A549 treated with Hydrocortisone at 1 μM for 4 hours (cell line): ENCODE data around the gene PON1. TPM values are rescaled to one million over a fixed set of nuclear protein-coding genes. Genes with fewer than 3 reads are reported as not detected.

Source experiments
- total RNA-seq: library from RNA; stranded (reverse); fragments of 200-300 nt; extraction: Qiagen RNA extraction; gene quantifications from 5 replicates; pipeline ENCODE4 v1.2.3, GENCODE V29; 2022

Gene PON1
- 0.78 to 1.3 TPM (median 1.1 TPM) in 5 replicates for total RNA-seq

DNA sequence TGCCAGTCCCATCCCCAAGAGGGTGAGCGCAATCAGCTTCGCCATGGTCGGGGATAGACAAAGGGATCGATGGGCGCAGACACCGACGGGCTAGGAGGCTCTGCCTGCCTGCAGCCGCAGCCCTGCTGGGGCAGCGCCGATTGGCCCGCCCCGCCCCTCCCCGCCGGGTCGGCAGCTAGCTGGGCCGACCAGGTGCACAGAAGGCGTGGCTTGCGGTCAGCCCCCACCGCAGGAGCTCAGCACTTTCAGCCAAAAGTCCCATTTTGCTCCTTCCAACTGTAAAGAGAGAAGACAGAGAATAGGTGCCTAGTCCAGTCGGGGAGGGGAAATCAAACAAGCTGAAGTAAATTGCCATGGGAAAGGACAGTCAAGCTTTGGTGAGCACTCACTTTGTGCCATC is at the start of gene PON1:
PON1 (minus strand) TSS at position 102 of the 400 bp plus-strand sequence; CDS start at position 45, 57 bp downstream.

Other genes with a start within 250 kb of the PON1 start
- 32.2 to 41.8 TPM (median 37.0 TPM) in 5 replicates for gene PON3, start 71.8 kb upstream of the PON1 start, total RNA-seq
- gene PON2, start 110.5 kb upstream of the PON1 start, total RNA-seq = 343 to 385 TPM (median 382 TPM) in 5 replicates
- gene ASB4, start 161.4 kb upstream of the PON1 start, total RNA-seq = 0.20 to 0.45 TPM (median 0.26 TPM) in 5 replicates